WTC11 (cell line): ENCODE data around the gene STPG3.
"Not testable (repeated sequence)": the region's sequence is repeated elsewhere in the genome, so short reads cannot be mapped to it uniquely, and the experiment has no call there.

ENCODE experiments used
- CTCF ChIP-seq: fragments of 200-600 bp; IDR thresholded peaks from 2 replicates; pipeline ENCODE4 v1.8.0; 2022; ENCODE audit warnings: antibody characterized with exemption
- FOXJ3 ChIP-seq: sonication (generic); formaldehyde crosslinking; IDR thresholded peaks from 2 replicates; pipeline ENCODE4 v1.9.0; 2021; ENCODE audit warnings: missing genetic modification reagents, mild to moderate bottlenecking, borderline replicate concordance
- FOXP4 ChIP-seq: sonication (generic); formaldehyde crosslinking; IDR thresholded peaks from 2 replicates; pipeline ENCODE4 v1.8.0; 2022; ENCODE audit warnings: mild to moderate bottlenecking, missing genetic modification reagents
- MAX ChIP-seq: sonication (generic); formaldehyde crosslinking; IDR thresholded peaks from 2 replicates; pipeline ENCODE4 v1.8.0; 2022; ENCODE audit warnings: mild to moderate bottlenecking, missing genetic modification reagents
- SP1 ChIP-seq: sonication (generic); formaldehyde crosslinking; conservative IDR thresholded peaks from 2 replicates; pipeline ENCODE4 v1.8.1; 2022; ENCODE audit warnings: missing genetic modification reagents

- TF ChIP-seq CTCF; MAX; FOXJ3; FOXP4 (CRISPR knock-in tag); SP1 (CRISPR knock-in tag): not testable (repeated sequence)
These were observed 7.8 kb upstream of the STPG3 start for GRCh38 chr9:137243266-137243625.
